ENCODE measurements around the gene PPP2R5B.

PPP2R5B gene

GRCh38 chr11:64930340-64930739 lies 5.9 kb downstream of the PPP2R5B start:
- DNase-seq: no peak
- Histone ChIP-seq H3K27me3 (ENCODE audit: insufficient read depth, low read depth, severe bottlenecking) (no peaks in the 10 kb centered on the region), H3K9me3 (ENCODE audit: severe bottlenecking) (no peaks in the 10 kb centered on the region), H3K4me3 (ENCODE audit: low read depth, low read length) (no peak overlapping the region), H3K27ac (no peak overlapping the region), H3K36me3 (peaks cover 13% of the 10 kb centered on the region)
- TF ChIP-seq CTCF (IDR thresholded peaks at IDR 0.05; ENCODE audit: low read depth, low read length): no peak

GRCh38 chr11:64931290-64931689 lies 6.8 kb downstream of the PPP2R5B start:
- peaks cover 13% of the 10 kb centered on the region for H3K36me3 ChIP-seq
- H3K4me3 ChIP-seq (ENCODE audit: low read depth, low read length): no peak overlapping the region
- no peaks in the 10 kb centered on the region for H3K27me3 ChIP-seq (ENCODE audit: insufficient read depth, low read depth, severe bottlenecking)
- DNase-seq: no peak
- no peak for TF ChIP-seq CTCF (IDR thresholded peaks at IDR 0.05; ENCODE audit: low read depth, low read length)
- no peak overlapping the region for H3K27ac ChIP-seq
- no peaks in the 10 kb centered on the region for H3K9me3 ChIP-seq (ENCODE audit: severe bottlenecking)

- no peak overlapping the region for H3K4me3 ChIP-seq (ENCODE audit: low read depth, low read length)
These were observed 7.8 kb downstream of the PPP2R5B start for GRCh38 chr11:64932324-64932723.

GRCh38 chr11:64933213-64933934 lies 8.9 kb downstream of the PPP2R5B start:
- Histone ChIP-seq H3K36me3 (peaks cover 13% of the 10 kb centered on the region), H3K4me3 (ENCODE audit: low read depth, low read length) (no peak overlapping the region), H3K27me3 (ENCODE audit: insufficient read depth, low read depth, severe bottlenecking) (no peaks in the 10 kb centered on the region), H3K9me3 (ENCODE audit: severe bottlenecking) (no peaks in the 10 kb centered on the region), H3K27ac (no peak overlapping the region)
- TF ChIP-seq CTCF (IDR thresholded peaks at IDR 0.05; ENCODE audit: low read depth, low read length): no peak
- DNase-seq: no peak

More at GRCh38 chr11:64932324-64932723, 7.8 kb downstream of the PPP2R5B start:
- H3K9me3 ChIP-seq (ENCODE audit: severe bottlenecking): no peaks in the 10 kb centered on the region
- no peak for TF ChIP-seq CTCF (IDR thresholded peaks at IDR 0.05; ENCODE audit: low read depth, low read length)
- no peak overlapping the region for H3K27ac ChIP-seq
- no peaks in the 10 kb centered on the region for H3K27me3 ChIP-seq (ENCODE audit: insufficient read depth, low read depth, severe bottlenecking)
- no peak for DNase-seq
- peaks cover 13% of the 10 kb centered on the region for H3K36me3 ChIP-seq

GRCh38 chr11:64933935-64934681 lies 9.6 kb downstream of the PPP2R5B start:
- no peaks in the 10 kb centered on the region for H3K9me3 ChIP-seq (ENCODE audit: severe bottlenecking)
- H3K4me3 ChIP-seq (ENCODE audit: low read depth, low read length): no peak overlapping the region
- TF ChIP-seq CTCF (IDR thresholded peaks at IDR 0.05; ENCODE audit: low read depth, low read length): no peak
- H3K27me3 ChIP-seq (ENCODE audit: insufficient read depth, low read depth, severe bottlenecking): no peaks in the 10 kb centered on the region
- DNase-seq: no peak
- peaks cover 13% of the 10 kb centered on the region for H3K36me3 ChIP-seq
- no peak overlapping the region for H3K27ac ChIP-seq

Data from WERI-Rb-1 (cell line).